BLaER1 treated with 17β-estradiol and CSF1 and Interleukin-3, amounts not matched to agents 10 nM and 100 nM (cell line): ENCODE data around the gene CYP46A1.
"Not testable (repeated sequence)": the region's sequence is repeated elsewhere in the genome, so short reads cannot be mapped to it uniquely, and the experiment has no call there.

ENCODE experiments used
- H3K27ac ChIP-seq, 11 experiments: shearing (Covaris generic); formaldehyde crosslinking; 2 replicates each; pipeline ENCODE4 v1.8.1; 2022
- H3K27me3 ChIP-seq, 11 experiments: shearing (Covaris generic); formaldehyde crosslinking; 2 replicates each; pipeline ENCODE4 v1.8.1; 2022
- H3K36me3 ChIP-seq, 11 experiments: shearing (Covaris generic); formaldehyde crosslinking; 2 replicates each; pipeline ENCODE4 v1.8.1; 2022
- H3K4me1 ChIP-seq, 10 experiments: shearing (Covaris generic); formaldehyde crosslinking; 2 replicates each; pipeline ENCODE4 v1.8.1; 2022
- H3K4me2 ChIP-seq, 11 experiments: shearing (Covaris generic); formaldehyde crosslinking; 2 replicates each; pipeline ENCODE4 v1.8.1; 2022
- H3K4me3 ChIP-seq, 10 experiments: shearing (Covaris generic); formaldehyde crosslinking; 2 replicates each; pipeline ENCODE4 v1.8.1; 2022
- H3K9ac ChIP-seq, 11 experiments: shearing (Covaris generic); formaldehyde crosslinking; 2 replicates each; pipeline ENCODE4 v1.8.1; 2022
- H3K9me3 ChIP-seq, 11 experiments: shearing (Covaris generic); formaldehyde crosslinking; replicated peaks in 1 of 11; 2 replicates each; pipeline ENCODE4 v1.8.1; 2022
- H4K20me1 ChIP-seq, 11 experiments: shearing (Covaris generic); formaldehyde crosslinking; 2 replicates each; pipeline ENCODE4 v1.8.1; 2022
- Cebpa-rat ChIP-seq, 11 experiments: shearing (Covaris generic); IDR thresholded peaks; 2 replicates each; pipeline ENCODE4 v1.8.1; 2022

CYP46A1 gene

DNA sequence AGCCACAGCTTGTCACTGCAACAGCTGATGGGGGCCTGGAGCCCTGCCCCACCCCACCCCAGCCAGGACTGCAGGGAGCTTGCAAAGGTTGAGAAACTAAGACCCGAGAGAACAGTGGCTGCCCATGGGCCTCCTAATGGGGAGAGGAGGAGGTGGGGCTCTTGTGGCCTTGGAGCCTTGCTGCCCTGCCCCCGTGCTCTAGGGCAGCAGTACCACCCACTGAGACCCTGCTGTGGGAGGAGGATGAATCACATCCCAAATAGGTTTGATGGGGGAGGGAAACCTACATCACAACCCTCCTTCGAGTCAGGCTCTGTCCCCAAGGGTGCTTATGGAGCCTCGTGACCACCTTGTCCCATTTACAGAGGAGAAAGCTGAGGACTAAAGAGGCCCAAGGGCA is 23.3 kb upstream of the CYP46A1 start:
- Histone ChIP-seq H3K4me3 (no peak overlapping the region), H3K4me2 (peak overlapping the region; percentile 9 to 96 (median 77); a peak in 21 of 22 replicates), H3K27ac (peak overlapping the region in 4 of 11 experiments; percentile 53 to 97 (median 92); a peak in 8 of 22 replicates), H3K4me1 (peaks cover 32 to 98% (median 87%) of the 10 kb centered on the region in 10 experiments), H3K9ac (peak overlapping the region in 4 of 11 experiments; percentile 37 to 60 (median 50); a peak in 7 of 22 replicates), H3K36me3 (no peaks in the 10 kb centered on the region), H3K9me3 (no peaks in the 10 kb centered on the region), H4K20me1 (no peaks in the 10 kb centered on the region), H3K27me3 (peaks cover 0 to 24% (median 10%) of the 10 kb centered on the region in 11 experiments; a peak in 12 of 22 replicates)
- TF ChIP-seq Cebpa-rat (IDR thresholded peaks at IDR 0.05), result no peak

DNA sequence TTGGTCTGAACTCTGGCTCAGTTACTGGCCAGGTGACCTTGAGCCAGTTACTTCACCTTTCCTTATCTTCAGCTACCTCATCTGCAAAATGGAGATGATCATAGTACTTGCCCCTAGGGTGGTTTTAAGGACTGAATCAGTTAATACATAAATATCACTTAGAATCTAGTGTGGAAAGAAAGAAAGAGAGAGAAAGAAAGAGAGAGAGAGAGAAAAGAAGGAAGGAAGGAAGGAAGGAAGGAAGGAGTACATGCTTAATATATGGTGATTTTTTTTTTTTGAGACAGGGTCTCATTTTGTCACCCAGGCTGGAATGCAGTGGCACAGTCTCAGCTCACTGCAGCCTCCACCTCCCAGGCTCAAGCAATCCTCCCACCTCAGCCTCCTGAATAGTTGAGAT is 22.9 kb upstream of the CYP46A1 start:
- H3K4me2 ChIP-seq, result peak overlapping the region; percentile 9 to 96 (median 77); a peak in 20 of 22 replicates
- H3K9ac ChIP-seq, result peak overlapping the region in 3 of 11 experiments; percentile 37 to 60 (median 57); a peak in 5 of 22 replicates
- H3K4me1 ChIP-seq, result peaks cover 34 to 98% (median 91%) of the 10 kb centered on the region in 10 experiments
- peaks cover 0 to 24% (median 10%) of the 10 kb centered on the region in 11 experiments; a peak in 12 of 22 replicates for H3K27me3 ChIP-seq
- H3K27ac ChIP-seq, result peak overlapping the region in 4 of 11 experiments; percentile 88 to 97 (median 92); a peak in 7 of 22 replicates
- H3K36me3 ChIP-seq, H3K4me3 ChIP-seq, H3K9me3 ChIP-seq, H4K20me1 ChIP-seq: not testable (repeated sequence)

DNA sequence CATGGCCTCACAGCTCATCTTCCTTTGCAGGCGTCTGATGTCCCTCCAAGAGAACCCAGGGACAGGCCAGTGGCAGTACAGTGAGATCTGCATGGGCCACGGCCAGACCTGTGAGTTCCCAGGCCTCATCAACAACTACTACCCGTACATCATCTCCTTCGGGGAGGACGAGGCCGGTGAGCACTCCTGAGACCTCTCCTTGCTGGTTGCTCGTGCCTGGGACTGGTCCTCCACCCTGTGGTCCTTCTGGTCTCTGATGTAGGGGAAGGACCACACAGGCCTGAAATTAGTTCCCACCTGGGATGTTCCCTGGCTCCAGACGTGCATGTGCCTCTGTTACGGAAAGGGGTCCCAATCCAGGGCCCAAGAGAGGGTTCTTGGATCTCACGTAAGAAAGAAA is 21.3 kb upstream of the CYP46A1 start:
- H3K27me3 ChIP-seq, result peaks cover 0 to 24% (median 10%) of the 10 kb centered on the region in 11 experiments; a peak in 12 of 22 replicates
- peaks cover 43 to 98% (median 93%) of the 10 kb centered on the region in 10 experiments for H3K4me1 ChIP-seq
- H3K9ac ChIP-seq, result peak overlapping the region in 2 of 11 experiments; percentile 83 to 85; a peak in 1 of 22 replicates
- H3K36me3 ChIP-seq, result no peaks in the 10 kb centered on the region
- no peaks in the 10 kb centered on the region for H3K9me3 ChIP-seq
- H4K20me1 ChIP-seq, result no peaks in the 10 kb centered on the region
- H3K4me2 ChIP-seq, result peak overlapping the region in 8 of 11 experiments; percentile 69 to 96 (median 85); a peak in 17 of 22 replicates
- H3K4me3 ChIP-seq, result no peak overlapping the region
- peak overlapping the region in 4 of 11 experiments; percentile 88 to 97 (median 92); a peak in 9 of 22 replicates for H3K27ac ChIP-seq
- no peak for TF ChIP-seq Cebpa-rat (IDR thresholded peaks at IDR 0.05)

DNA sequence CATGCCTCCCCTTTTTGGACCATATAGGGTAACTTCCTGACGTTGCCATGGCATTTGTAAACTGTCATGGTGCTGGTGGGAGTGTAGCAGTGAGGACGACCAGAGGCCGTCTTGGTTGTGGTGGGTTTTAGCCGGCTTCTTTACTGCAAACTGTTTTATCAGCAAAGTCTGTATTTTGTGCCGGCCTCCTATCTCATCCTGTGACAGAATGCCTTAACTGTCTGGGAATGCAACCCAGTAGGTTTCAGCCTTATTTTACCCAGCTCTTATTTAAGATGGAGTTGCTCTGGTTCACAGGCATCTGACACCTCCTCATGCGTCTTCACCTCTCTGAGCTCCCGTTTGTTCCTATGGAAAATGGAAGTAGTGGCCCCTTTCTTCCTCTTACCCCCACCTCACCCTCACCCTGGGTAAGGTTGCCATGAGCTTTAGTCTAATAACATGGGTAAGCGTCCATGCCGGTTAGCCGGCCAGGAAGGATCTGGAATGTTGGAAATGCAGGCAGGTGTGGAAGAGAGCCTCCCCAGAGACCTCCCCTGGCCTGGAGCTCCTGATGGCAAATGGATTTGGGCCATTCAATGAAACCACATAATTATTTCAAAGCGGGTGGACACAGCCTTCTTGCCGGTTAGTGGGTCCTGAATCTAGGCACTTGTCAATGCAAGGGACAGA is 20.6 kb upstream of the CYP46A1 start:
- Histone ChIP-seq H3K9ac (peak overlapping the region in 8 of 11 experiments; percentile 37 to 85 (median 72); a peak in 13 of 22 replicates), H3K4me3 (0 out of 20 replicates have a peak overlapping the region, but pooled peaks of 2 of the 10 experiments have one; percentile 0 to 4), H3K36me3 (no peaks in the 10 kb centered on the region), H3K4me1 (peaks cover 47 to 97% (median 92%) of the 10 kb centered on the region in 10 experiments), H3K4me2 (peak overlapping the region; percentile 55 to 96 (median 84)), H3K27ac (peak overlapping the region in 9 of 11 experiments; percentile 40 to 97 (median 82); a peak in 17 of 22 replicates), H3K9me3 (no peaks in the 10 kb centered on the region), H4K20me1 (no peaks in the 10 kb centered on the region), H3K27me3 (peaks cover 0 to 19% (median 8%) of the 10 kb centered on the region in 11 experiments; a peak in 12 of 22 replicates)
- no peak for TF ChIP-seq Cebpa-rat (IDR thresholded peaks at IDR 0.05)

DNA sequence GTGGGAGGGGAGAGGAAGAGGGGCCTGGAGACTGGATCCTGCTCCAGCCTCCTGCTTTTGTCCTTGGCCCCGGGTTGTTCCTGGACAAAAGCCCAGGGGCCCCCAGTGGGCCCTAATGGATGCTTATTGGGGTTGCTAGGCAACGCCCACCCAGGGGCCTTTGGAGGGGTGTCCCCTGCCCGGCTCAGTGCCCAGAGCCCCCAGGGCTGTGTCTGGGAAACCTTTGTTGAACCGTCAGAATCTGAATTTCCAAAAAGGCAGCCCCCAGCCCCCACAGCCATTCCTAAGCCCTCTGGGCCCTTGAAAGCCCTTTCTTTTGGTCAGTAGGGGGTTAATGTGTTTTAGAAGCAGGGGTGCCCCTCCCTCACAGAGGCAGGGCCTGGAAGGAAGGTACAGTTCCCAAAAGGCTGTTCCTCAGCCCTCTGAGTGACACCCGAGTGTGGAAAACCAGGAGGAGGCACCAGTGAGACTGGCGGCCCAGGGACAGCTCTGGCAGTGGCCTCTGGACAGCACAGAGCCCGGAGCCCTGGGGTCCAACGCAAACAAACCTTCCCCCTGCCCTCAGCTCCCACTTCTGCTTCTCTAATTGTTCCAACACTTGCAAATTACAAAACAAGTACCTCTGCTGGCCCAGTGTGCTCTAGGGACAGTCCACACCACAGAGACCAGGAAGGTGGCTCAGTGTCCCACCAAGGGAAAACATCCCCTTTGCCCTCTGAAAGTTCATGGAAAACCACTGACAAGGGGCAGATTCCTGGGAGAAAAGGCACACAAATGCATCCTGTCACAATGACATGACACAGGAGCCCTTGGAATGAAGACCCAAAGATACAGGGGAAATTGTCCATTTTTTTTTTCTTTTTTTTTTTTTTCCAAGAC is 19.8 kb upstream of the CYP46A1 start:
- H3K9me3 ChIP-seq, result no peaks in the 10 kb centered on the region
- H3K4me3 ChIP-seq, result peak overlapping the region in 2 of 10 experiments; percentile 0 to 4; a peak in 2 of 20 replicates
- peaks cover 47 to 93% (median 87%) of the 10 kb centered on the region in 10 experiments for H3K4me1 ChIP-seq
- no peaks in the 10 kb centered on the region for H3K36me3 ChIP-seq
- TF ChIP-seq Cebpa-rat (IDR thresholded peaks at IDR 0.05), result no peak
- peak overlapping the region in 10 of 11 experiments; percentile 22 to 97 (median 80); a peak in 19 of 22 replicates for H3K27ac ChIP-seq
- H3K4me2 ChIP-seq, result peak overlapping the region; percentile 55 to 96 (median 84)
- H4K20me1 ChIP-seq, result no peaks in the 10 kb centered on the region
- H3K9ac ChIP-seq, result peak overlapping the region in 9 of 11 experiments; percentile 1 to 85 (median 69); a peak in 18 of 22 replicates
- peaks cover 0 to 12% (median 6%) of the 10 kb centered on the region in 11 experiments; a peak in 11 of 22 replicates for H3K27me3 ChIP-seq

DNA sequence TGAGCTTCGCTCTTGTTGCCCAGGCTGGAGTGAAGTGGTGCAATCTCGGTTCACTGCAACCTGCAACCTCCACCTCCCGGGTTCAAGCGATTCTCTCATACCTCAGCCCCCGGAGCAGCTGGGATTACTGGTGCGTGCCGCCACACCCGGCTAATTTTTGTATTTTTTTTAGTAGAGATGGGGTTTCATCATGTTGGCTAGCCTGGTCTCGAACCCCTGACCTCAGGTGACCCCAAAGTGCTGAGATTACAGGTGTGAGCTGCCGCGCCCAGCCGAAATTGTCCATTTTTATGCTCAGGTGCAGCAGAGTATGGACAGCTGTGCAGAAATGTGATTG is 19.2 kb upstream of the CYP46A1 start:
- H3K4me1 ChIP-seq, result peaks cover 47 to 89% (median 84%) of the 10 kb centered on the region in 10 experiments
- no peaks in the 10 kb centered on the region for H3K36me3 ChIP-seq
- peak overlapping the region in 8 of 11 experiments; percentile 66 to 97 (median 85); a peak in 17 of 22 replicates for H3K27ac ChIP-seq
- peak overlapping the region in 1 of 10 experiments; percentile 4; a peak in 1 of 20 replicates for H3K4me3 ChIP-seq
- TF ChIP-seq Cebpa-rat (IDR thresholded peaks at IDR 0.05), result peak in 8 of 11 experiments; percentile 39 to 100 (median 94); a peak in 15 of 22 replicates
- H3K9ac ChIP-seq, result peak overlapping the region in 8 of 11 experiments; percentile 37 to 85 (median 72); a peak in 14 of 22 replicates
- no peaks in the 10 kb centered on the region for H4K20me1 ChIP-seq
- peaks cover 0 to 9% (median 4%) of the 10 kb centered on the region in 11 experiments; a peak in 9 of 22 replicates for H3K27me3 ChIP-seq
- H3K4me2 ChIP-seq, result peak overlapping the region; percentile 55 to 96 (median 84); a peak in 21 of 22 replicates
- no peaks in the 10 kb centered on the region for H3K9me3 ChIP-seq

DNA sequence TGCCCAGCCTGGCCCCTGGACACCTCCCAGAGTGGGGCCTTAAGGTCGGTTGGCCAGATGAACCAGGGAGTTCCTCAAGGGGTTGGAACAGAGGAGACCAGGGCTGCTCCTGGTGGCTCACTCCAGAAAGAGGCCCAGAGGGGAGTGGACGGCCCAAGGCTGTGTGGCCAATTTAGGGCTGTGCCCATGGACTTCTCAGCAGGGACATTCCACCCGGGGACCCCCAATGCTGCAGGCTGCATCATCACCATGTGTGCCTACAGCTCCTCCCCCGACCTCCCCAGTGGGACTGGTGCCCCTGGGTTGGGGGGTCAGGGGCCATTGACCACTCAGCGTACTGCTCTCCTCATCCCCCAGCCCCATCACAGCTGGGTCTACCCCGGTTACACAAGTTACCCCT is 17.6 kb upstream of the CYP46A1 start:
- peak overlapping the region in 8 of 11 experiments; percentile 7 to 85 (median 52); a peak in 9 of 22 replicates for H3K9ac ChIP-seq
- H3K27me3 ChIP-seq, result no peaks in the 10 kb centered on the region
- H3K27ac ChIP-seq, result peak overlapping the region in 9 of 11 experiments; percentile 8 to 97 (median 82); a peak in 17 of 22 replicates
- no peaks in the 10 kb centered on the region for H3K9me3 ChIP-seq
- H3K4me1 ChIP-seq, result peaks cover 36 to 81% (median 72%) of the 10 kb centered on the region in 10 experiments
- no peaks in the 10 kb centered on the region for H3K36me3 ChIP-seq
- H3K4me2 ChIP-seq, result peak overlapping the region; percentile 33 to 96 (median 84)
- no peak for TF ChIP-seq Cebpa-rat (IDR thresholded peaks at IDR 0.05)
- H4K20me1 ChIP-seq, result no peaks in the 10 kb centered on the region
- H3K4me3 ChIP-seq, result no peak overlapping the region

DNA sequence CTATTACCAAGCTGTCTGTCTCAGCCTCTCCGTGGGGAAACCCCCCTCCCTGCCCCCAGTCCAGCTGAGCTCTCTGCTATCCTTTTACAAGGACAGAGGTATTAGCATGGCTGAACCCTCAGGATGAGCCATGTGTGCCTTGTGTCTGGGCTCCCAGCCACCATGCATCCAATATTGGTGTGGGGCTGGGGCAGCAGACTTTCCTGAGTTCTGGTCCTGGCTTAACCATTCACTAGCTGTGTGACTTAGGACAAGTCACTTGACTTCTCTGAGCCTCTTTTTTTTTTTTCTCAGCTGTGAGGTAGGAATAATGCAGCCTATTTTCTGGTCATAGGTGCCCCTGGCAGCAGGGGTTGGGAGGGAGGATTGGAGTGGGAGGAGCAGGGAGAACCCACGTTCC is 17.1 kb upstream of the CYP46A1 start:
- H3K9me3 ChIP-seq, result no peaks in the 10 kb centered on the region
- no peaks in the 10 kb centered on the region for H3K27me3 ChIP-seq
- H3K9ac ChIP-seq, result peak overlapping the region in 7 of 11 experiments; percentile 8 to 85 (median 57); a peak in 11 of 22 replicates

More for the DNA sequence above, 17.1 kb upstream of the CYP46A1 start:
- Histone ChIP-seq H3K4me2 (peak overlapping the region; percentile 56 to 96 (median 84)), H3K4me1 (peaks cover 41 to 81% (median 72%) of the 10 kb centered on the region in 10 experiments), H3K27ac (peak overlapping the region in 9 of 11 experiments; percentile 60 to 97 (median 82); a peak in 19 of 22 replicates), H3K4me3 (no peak overlapping the region), H3K36me3 (no peaks in the 10 kb centered on the region), H4K20me1 (no peaks in the 10 kb centered on the region)
- TF ChIP-seq Cebpa-rat (IDR thresholded peaks at IDR 0.05), result no peak
